Measurements from ENCODE around the gene EPDR1. TPM values are rescaled to one million over a fixed set of nuclear protein-coding genes. Genes with fewer than 3 reads are reported as not detected.

Gene EPDR1
- total and polyA plus RNA-seq, 2 of the 4 experiments (the other 2 are of a cell fraction), result under 0.01 to 0.09 TPM

DNA sequence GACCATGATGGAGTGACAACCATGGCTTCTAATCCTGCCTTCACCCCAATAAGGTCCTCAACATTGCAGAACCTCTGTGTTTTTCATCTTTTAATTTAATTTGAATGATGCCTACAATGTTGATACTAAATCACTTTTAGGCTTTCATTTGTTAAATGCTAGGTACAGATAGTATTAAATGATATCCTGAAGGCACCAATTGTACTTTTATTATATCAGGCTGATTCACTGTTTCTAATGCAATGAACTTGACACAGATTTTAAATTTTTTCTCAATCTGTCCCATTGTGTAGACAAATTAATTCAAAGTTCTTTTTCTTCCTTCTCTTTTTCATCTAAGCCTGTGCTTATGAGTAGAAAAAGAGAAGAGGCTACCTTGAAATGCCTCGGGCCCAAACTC is 5.2 kb downstream of the EPDR1 start:
- no peak overlapping the region for H3K4me3 ChIP-seq (ENCODE audit: insufficient read depth, low read depth, low read length)
- no peaks in the 10 kb centered on the region for H3K9me1 ChIP-seq (ENCODE audit: insufficient read depth, low read length)
- CTCF ChIA-PET, result no interaction called here
- H3K56ac ChIP-seq (ENCODE audit: extremely low read depth, insufficient read depth, low read length), result no peak overlapping the region
- H2AFZ ChIP-seq (replicated peaks; ENCODE audit: low read length, poor library complexity), result no peak overlapping the region
- ATAC-seq (ENCODE audit: low read depth) (no peak), DNase-seq (no peak)
- no TSS peak for BruUV-seq (replicated peaks)
- H3K23ac ChIP-seq (ENCODE audit: low read depth, low read length), result no peak overlapping the region
- no peak overlapping the region for H4K91ac ChIP-seq (ENCODE audit: insufficient read depth, low read depth, low read length)
- no peak overlapping the region for H3K14ac ChIP-seq (replicated peaks; ENCODE audit: low read depth, low read length)
- H3K4me1 ChIP-seq (ENCODE audit: control insufficient read depth, insufficient read depth, low read length), result no peaks in the 10 kb centered on the region
- H3K27me3 ChIP-seq (ENCODE audit: control insufficient read depth, insufficient read depth, low read length), result no peaks in the 10 kb centered on the region; the same call in 1 of the 2 replicates
- no peak for TF ChIP-seq FOS (IDR thresholded peaks at IDR 0.05; ENCODE audit: low read depth, low read length)
- TF ChIP-seq, protein P1, sequence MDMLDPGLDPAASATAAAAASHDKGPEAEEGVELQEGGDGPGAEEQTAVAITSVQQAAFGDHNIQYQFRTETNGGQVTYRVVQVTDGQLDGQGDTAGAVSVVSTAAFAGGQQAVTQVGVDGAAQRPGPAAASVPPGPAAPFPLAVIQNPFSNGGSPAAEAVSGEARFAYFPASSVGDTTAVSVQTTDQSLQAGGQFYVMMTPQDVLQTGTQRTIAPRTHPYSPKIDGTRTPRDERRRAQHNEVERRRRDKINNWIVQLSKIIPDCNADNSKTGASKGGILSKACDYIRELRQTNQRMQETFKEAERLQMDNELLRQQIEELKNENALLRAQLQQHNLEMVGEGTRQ (IDR thresholded peaks at IDR 0.05; ENCODE audit: low read depth, low read length), result no peak
- no peak for TF ChIP-seq POLR2A (IDR thresholded peaks at IDR 0.05; ENCODE audit: low read depth, low read length)
- TF ChIP-seq RAD21 (IDR thresholded peaks at IDR 0.05; ENCODE audit: low read length), result no peak
- TF ChIP-seq, protein P2, sequence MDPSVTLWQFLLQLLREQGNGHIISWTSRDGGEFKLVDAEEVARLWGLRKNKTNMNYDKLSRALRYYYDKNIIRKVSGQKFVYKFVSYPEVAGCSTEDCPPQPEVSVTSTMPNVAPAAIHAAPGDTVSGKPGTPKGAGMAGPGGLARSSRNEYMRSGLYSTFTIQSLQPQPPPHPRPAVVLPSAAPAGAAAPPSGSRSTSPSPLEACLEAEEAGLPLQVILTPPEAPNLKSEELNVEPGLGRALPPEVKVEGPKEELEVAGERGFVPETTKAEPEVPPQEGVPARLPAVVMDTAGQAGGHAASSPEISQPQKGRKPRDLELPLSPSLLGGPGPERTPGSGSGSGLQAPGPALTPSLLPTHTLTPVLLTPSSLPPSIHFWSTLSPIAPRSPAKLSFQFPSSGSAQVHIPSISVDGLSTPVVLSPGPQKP (IDR thresholded peaks at IDR 0.05; ENCODE audit: borderline replicate concordance, low read depth, low read length), result no peak
- TF ChIP-seq RFX5 (IDR thresholded peaks at IDR 0.05; ENCODE audit: low read depth, low read length), result no peak
- TF ChIP-seq MAZ (IDR thresholded peaks at IDR 0.05; ENCODE audit: borderline replicate concordance, low read depth, low read length), result no peak
- no peak for TF ChIP-seq RCOR1 (IDR thresholded peaks at IDR 0.05; ENCODE audit: insufficient replicate concordance, low read length)
- TF ChIP-seq MXI1 (IDR thresholded peaks at IDR 0.05; ENCODE audit: borderline replicate concordance, low read depth, low read length), result no peak
- no peak overlapping the region for H2BK5ac ChIP-seq (ENCODE audit: low read depth, low read length, poor library complexity, severe bottlenecking)
- WGBS, 2 experiments (ENCODE audit: extremely low coverage in 2 of 2, insufficient read length in 1 of 2), result no CpG with 5 or more reads among the region's 1 CpG
- H2BK120ac ChIP-seq (ENCODE audit: low read depth, low read length), result no peak overlapping the region
- no peaks in the 10 kb centered on the region for H3K79me1 ChIP-seq (ENCODE audit: low read depth in 1 of 2, low read length in 2 of 2)
- H2BK20ac ChIP-seq (ENCODE audit: low read depth, low read length), result no peak overlapping the region
- intact Hi-C loops (cut with micrococcal nuclease) (no loop called here), dilution Hi-C loops (cut with HindIII; ENCODE audit: low sequenced_read_pairs, unreplicated experiment) (no loop called here), in situ Hi-C loops (cut with MboI; ENCODE audit: low sequenced_read_pairs) (no loop called here)
- H3K4me2 ChIP-seq (ENCODE audit: low read depth, low read length), result no peak overlapping the region
- H3K9me3 ChIP-seq (ENCODE audit: control insufficient read depth, insufficient read depth, low read length), result peaks cover 2% of the 10 kb centered on the region; the same call in 1 of the 2 replicates
- H2AK5ac ChIP-seq (ENCODE audit: low read depth, low read length), result no peak overlapping the region
- POLR2A ChIA-PET (ENCODE audit: unreplicated experiment), result no interaction called here
- no peaks in the 10 kb centered on the region for H3K36me3 ChIP-seq (ENCODE audit: control insufficient read depth, insufficient read depth, low read length)
- H2AK9ac ChIP-seq (replicated peaks; ENCODE audit: low read depth, low read length, poor library complexity), result no peak overlapping the region
- no peak overlapping the region for H3K27ac ChIP-seq (ENCODE audit: insufficient read depth, low read length)
- H4K20me1 ChIP-seq (ENCODE audit: insufficient read depth, low read length), result no peaks in the 10 kb centered on the region
- no peak overlapping the region for H2BK15ac ChIP-seq (ENCODE audit: low read depth, low read length)
- no peak overlapping the region for H4K5ac ChIP-seq (ENCODE audit: low read depth, low read length)
- no peak overlapping the region for H3K4ac ChIP-seq (ENCODE audit: low read depth, low read length)
- H3K9ac ChIP-seq (ENCODE audit: low read depth, low read length), result no peak overlapping the region
- no peak overlapping the region for H3K18ac ChIP-seq (ENCODE audit: low read depth, low read length)
- no peak overlapping the region for H4K8ac ChIP-seq (ENCODE audit: low read depth in 2 of 2, low read length in 2 of 2)
